PFSK-1 (cell line): ENCODE measurements around the gene TOR1A.

Experiments used
- FOXP2 ChIP-seq: optimal IDR thresholded peaks from 2 replicates; pipeline ENCODE3; 2011; ENCODE audit warnings: borderline replicate concordance, control low read depth, inconsistent platforms; ENCODE audit not compliant: insufficient read depth; ENCODE audit errors: extremely low read length, extremely low read depth
- POLR2AphosphoS5 ChIP-seq: IDR thresholded peaks from 2 replicates; pipeline ENCODE4 v1.6.1; 2012; ENCODE audit warnings: low read depth, mild to moderate bottlenecking, control low read depth, low read length, moderate library complexity
- REST ChIP-seq, 2 experiments: IDR thresholded peaks; 2 replicates each; pipeline versions ENCODE4 v1.6.1 to v1.8.0; 2011 to 2012; ENCODE audit warnings: low read depth in 2 of 2, low read length in 2 of 2, control low read depth in 1 of 2, inconsistent platforms in 1 of 2, mild to moderate bottlenecking in 1 of 2, moderate library complexity in 1 of 2; ENCODE audit not compliant: insufficient read depth in 1 of 2
- SIN3A ChIP-seq: IDR thresholded peaks from 2 replicates; pipeline ENCODE4 v1.6.1; 2012; ENCODE audit warnings: mild to moderate bottlenecking, low read length, moderate library complexity, borderline replicate concordance; ENCODE audit not compliant: insufficient read depth
- TAF1 ChIP-seq: IDR thresholded peaks from 2 replicates; pipeline ENCODE4 v1.6.1; 2012; ENCODE audit warnings: low read length, control low read depth, borderline replicate concordance; ENCODE audit not compliant: insufficient read depth

Gene TOR1A

GRCh38 chr9:129775448-129775798, 48.5 kb downstream of the TOR1A start:
- TF ChIP-seq FOXP2 (no peak), REST (IDR thresholded peaks at IDR 0.05; ENCODE audit: insufficient read depth in 1 of 2, low read depth in 2 of 2, low read length in 2 of 2) (no peak), SIN3A (no peak)

- TF ChIP-seq TAF1 (no peak), POLR2AphosphoS5 (no peak), FOXP2 (no peak), REST (IDR thresholded peaks at IDR 0.05; ENCODE audit: insufficient read depth in 1 of 2, low read depth in 2 of 2, low read length in 2 of 2) (no peak), SIN3A (no peak)
Measured at GRCh38 chr9:129774791-129775447, 49.0 kb downstream of the TOR1A start.

GRCh38 chr9:129773262-129774048, 50.5 kb downstream of the TOR1A start:
- no peak for TF ChIP-seq SIN3A
- TF ChIP-seq TAF1, result no peak
- no peak for TF ChIP-seq POLR2AphosphoS5
- no peak for TF ChIP-seq REST (IDR thresholded peaks at IDR 0.05; ENCODE audit: insufficient read depth in 1 of 2, low read depth in 2 of 2, low read length in 2 of 2)
- peak; percentile 44 for TF ChIP-seq FOXP2

GRCh38 chr9:129770741-129771140, 53.2 kb downstream of the TOR1A start:
- no peak for TF ChIP-seq SIN3A
- TF ChIP-seq FOXP2, result no peak
- no peak for TF ChIP-seq TAF1
- TF ChIP-seq POLR2AphosphoS5, result no peak
- no peak for TF ChIP-seq REST (IDR thresholded peaks at IDR 0.05; ENCODE audit: insufficient read depth in 1 of 2, low read depth in 2 of 2, low read length in 2 of 2)
